ENCODE data around the gene CHRNA5.
"Not testable (repeated sequence)": the region's sequence is repeated elsewhere in the genome, so short reads cannot be mapped to it uniquely, and the experiment has no call there.

The CHRNA5 gene

DNA sequence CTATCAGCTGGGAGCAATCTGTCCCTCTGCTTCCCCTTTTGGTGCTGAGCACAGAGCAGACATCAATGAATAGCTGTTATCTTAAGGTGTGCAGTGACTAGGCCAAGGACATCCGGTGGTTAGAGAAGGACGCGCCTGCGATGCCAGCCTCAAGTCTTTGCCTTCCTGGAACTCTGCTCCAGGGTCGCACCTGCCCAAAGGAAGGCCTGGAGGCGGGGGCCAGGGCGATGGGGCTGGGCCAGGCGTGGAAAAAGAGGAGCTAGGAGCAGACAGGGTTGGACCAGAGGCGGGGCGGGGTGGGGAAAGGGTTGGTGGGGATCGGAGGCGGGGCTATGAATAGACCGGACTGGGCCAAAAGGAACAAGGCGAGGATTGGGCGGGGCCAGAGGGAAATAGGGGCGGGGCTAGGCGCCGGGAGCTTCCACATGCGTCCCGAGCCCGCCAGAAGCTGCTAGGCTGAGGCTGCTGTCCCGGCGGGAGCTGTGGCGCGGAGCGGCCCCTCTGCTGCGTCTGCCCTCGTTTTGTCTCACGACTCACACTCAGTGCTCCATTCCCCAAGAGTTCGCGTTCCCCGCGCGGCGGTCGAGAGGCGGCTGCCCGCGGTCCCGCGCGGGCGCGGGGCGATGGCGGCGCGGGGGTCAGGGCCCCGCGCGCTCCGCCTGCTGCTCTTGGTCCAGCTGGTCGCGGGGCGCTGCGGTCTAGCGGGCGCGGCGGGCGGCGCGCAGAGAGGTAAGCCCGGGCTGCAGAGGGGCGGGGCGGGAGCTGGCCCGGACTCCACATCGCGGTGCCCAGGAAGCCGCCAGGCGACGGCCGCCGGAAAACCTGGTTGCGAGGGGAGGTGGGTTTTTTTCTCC lies at the start of gene CHRNA5:
Gene CHRNA5 (plus strand): TSS at position 424 of the 854 bp plus-strand sequence. CDS start 200 bp downstream, at position 624.
- peak; percentile 82 for DNase-seq (ENCODE audit: low spot score)

DNA sequence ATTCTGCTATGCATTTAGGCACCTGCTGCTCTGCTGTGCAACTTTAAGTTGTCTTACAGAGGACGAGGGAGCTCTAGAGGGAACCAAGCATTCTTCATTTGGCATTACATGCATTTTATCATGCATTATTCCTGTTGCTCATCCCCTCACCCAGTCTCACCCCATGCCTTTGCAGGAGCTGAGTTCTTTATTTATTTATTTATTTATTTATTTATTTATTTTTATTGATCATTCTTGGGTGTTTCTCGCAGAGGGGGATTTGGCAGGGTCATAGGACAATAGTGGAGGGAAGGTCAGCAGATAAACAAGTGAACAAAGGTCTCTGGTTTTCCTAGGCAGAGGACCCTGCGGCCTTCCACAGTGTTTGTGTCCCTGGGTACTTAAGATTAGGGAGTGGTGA lies 45.3 kb upstream of the CHRNA5 start:
- not testable (repeated sequence) for DNase-seq (ENCODE audit: low spot score)

DNA sequence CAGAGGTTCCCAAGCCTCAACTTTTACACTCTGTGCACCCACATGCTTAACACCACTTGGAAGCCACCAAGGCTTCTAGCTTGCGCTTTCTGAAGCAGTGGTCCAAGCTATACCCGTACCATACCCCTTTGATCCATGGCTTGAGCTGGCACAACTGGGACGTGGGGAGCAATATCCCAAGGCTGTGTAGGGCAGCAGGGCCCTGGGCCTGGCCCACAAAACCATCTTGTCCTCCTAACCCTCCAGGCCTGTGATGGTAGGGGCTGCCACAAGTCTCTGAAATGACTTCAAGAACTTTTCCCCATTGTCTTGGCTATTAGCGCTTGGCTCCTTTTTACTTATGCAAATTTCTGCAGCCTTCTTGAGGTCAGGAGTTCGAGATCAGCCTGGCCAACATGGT lies 41.1 kb upstream of the CHRNA5 start:
- DNase-seq (ENCODE audit: low spot score): no peak

DNA sequence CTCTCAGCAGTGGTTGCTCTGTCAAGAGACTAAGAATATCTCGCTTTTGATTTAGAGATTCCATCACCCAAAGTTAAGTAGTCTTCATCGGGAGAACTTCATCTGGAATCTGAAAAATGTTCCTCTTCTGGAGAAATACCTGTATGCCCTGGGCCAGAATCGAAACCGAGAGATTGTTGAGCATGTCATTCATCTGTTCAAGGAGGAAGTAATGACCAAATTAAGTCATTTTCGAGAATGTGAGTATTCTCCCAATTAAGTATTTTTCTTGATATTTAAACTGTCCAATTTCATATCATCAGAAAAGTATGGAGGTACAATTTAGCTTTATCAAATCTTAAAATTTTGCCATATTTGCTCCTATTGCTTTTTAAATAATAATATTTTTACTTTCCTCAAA lies 38.0 kb upstream of the CHRNA5 start:
- no peak for DNase-seq (ENCODE audit: low spot score)

DNA sequence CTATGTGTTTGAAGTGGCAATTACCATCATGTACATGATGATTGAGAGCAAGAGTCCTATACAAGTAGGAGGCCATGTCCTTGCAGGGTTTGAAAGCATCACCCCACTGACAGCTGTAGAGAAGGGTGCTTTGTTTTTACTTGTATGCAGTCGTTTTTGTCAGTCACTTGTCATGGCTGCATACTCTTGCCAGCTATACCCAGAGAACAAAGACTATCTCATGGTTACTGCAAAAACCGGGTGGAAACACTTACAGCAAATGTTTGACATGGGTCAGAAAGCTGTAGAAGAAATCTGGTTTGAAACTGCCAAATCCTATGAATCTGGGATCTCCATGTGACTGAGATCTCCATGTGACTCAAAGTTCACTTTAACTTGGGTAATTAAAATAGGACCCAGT lies 32.0 kb upstream of the CHRNA5 start:
- no peak for DNase-seq (ENCODE audit: low spot score)

DNA sequence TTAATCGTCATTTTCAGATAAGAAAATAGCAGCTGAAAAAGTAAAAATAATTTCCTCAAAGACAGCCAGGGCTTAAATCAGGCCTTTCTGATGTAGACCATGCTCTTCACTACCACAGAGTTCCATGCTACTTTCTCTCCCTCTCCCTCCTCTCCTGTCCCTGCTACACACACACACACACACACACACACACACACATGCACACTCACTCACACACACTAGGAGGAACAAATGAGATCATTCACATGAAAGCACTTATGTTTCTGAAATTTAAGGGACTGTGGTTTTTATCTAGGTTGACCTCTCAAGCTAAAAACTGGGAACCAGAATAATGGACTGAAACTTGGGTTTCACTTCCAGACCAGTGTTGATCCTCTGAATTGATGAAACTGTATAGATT lies 29.2 kb upstream of the CHRNA5 start:
- no peak for DNase-seq (ENCODE audit: low spot score)

DNA sequence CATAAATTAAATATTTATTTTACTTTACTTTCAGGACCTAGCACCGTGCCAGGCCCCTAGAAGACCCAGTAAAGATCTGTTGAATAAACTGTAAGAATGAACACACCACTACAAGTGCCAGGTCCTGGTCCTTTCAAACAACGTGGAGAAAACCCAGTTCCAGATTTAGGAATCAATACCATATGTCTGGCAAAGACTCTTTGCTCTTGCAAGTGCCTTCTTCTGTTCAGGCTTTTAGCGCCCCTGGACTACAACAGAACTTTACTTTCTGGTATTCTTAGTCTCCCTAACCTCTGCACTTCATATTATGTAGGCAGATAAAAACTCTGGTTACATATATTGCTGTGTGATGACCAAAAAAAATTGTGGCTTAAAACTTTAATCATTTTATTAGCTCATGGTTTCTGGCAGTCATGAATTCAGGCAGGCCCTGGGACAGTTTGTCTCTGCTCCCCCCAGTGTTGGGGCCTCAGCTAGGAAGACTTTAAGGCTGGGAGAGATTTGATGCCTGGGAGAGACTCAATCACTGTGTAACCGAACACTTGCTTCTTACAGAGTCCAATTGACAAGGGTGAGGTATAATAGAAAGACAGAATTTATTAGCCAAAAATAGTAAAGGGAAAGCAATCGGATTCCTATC lies 27.9 kb upstream of the CHRNA5 start:
- DNase-seq (ENCODE audit: low spot score): no peak

DNA sequence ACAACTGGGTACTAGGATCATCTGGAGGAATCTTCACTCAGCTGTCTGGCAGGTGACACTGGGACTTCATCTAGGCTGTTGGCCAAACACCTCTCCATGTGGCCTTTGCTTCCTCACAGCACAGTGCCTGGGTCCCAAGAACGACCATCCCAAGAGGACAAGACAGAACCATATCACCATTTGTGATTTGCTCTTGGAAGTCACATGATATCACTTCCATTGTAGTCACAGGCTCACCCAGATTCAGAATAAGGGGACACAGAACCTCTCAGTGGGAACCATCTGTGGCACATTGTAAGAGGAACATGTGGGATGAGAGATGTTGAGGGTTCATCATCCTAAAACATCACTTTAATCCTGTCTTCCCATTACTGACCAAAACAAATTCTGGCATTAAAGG lies 27.0 kb upstream of the CHRNA5 start:
- DNase-seq (ENCODE audit: low spot score): no peak

DNA sequence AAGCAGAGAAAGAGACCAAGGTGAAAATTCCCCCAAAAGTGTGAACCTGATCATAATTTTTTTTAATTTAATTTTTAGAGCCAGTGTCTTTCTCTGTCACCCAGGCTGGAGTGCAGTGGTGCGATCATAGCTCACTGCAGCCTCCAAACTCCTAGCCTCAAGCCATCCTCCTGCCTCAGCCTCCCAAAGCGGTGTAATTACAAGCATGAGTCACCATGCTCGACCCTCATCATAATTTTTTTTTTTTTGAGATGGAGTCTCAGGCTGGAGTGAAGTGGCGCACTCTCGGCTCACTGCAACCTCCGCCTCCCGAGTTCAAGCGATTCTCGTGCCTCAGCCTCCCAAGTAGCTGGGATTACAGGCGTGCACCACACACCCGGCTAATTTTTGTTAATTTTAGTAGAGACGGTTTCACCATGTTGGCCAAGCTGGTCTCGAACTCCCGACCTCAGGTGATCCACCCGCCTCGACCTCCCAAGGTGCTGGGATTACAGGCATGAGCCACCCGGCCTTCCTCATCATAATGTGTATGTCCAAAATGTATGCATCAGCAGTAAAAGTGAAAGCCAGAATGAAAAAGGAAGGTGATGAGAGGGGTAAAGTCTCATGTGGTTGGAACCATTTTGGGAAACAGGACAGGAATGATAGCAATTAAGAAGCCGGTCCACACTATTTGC lies 25.7 kb upstream of the CHRNA5 start:
- not testable (repeated sequence) for DNase-seq (ENCODE audit: low spot score)

DNA sequence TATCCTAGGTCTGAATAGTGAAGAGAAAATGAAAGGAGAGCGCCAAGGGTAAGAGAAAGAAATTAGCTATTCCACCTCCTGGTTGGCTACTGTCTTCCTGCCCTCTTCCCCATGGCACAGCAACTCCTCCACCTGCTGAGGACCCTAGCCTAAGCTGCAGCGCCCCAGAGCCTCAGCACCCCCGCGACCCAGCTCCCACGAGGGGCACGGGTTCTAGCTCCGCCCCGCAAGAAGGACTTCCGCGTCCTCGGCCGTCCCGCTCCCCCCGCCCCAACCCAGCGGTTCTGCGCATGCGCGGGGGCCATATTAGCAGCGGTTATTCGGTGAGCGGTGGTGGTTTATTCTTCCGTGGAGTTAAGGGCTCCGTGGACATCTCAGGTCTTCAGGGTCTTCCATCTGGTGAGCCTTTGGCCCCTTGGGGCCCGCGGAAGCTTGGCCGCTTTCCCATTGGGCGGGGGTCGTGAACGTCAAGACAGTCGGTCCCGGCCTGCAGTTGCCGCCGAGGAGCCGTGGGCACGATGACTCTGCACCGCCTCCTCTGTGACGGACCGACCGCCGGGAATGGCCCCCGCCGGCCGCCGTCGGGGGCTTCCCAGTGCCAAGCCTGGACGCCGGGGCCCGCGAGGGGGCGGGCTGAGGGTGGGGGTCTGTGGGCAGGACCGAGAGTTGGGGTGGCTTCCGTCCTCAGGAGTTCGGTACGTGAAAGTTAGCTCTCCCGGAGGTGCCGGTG lies 25.0 kb upstream of the CHRNA5 start, which contains the start of gene PSMA4:
Gene PSMA4 (plus strand): TSS at position 304 of the 730 bp plus-strand sequence. CDS start 1,484 bp downstream, outside the sequence.
- DNase-seq (ENCODE audit: low spot score): peak; percentile 96

DNA sequence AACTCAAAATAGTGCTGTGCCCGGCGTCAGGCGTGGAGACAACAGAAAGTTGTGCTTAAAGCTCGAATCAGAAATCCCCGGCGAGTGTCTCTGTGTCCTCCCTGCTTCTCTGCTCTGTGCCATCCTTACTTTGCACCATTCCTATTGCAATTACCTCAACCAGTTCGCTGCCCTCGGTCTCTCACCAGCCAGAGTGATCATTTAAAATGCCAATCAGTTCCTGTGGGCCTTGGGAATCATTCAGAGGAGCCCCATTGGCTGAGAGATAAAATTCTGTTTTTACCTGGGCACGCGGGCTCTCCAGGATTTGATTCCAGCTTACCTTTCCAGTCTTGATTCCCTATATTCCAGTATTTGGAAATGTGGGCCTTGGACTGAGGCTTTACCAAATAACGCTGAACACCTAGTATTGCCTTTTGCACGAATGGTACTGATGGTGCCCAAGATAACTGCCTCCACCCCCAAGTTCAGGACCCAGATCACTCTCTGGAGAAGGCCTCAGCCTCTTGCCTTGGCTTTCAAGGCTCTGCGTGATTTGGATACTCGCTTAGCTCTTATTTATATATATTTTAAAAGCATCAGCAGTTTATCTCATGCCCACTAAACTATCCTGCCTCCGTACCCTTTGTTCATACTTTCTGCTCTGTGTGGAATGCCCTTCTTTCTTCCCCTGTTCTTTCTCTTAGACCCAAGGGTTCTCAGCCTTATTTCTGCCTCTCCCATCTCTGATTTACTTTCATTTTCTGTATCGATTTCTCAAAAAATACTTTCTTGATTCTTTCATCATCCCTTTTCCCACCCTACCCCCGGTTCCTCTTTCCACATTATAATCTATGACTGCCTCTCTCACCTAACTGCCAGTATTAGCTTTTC lies 24.2 kb upstream of the CHRNA5 start:
- DNase-seq (ENCODE audit: low spot score): peak; percentile 13

DNA sequence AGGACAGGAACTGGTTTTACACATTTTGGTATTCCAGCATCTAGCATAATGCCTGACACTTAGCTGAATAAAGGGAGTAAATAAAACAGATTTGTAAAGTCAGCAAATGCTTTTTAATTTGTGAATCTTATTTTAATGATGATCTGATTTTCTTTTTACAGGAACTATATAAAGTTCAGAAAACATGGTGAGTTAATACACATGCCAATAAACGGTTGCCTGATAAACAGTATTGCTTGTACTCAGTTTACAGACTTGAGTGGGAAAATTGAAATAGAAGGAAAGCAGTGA lies 23.6 kb upstream of the CHRNA5 start:
- no peak for DNase-seq (ENCODE audit: low spot score)

DNA sequence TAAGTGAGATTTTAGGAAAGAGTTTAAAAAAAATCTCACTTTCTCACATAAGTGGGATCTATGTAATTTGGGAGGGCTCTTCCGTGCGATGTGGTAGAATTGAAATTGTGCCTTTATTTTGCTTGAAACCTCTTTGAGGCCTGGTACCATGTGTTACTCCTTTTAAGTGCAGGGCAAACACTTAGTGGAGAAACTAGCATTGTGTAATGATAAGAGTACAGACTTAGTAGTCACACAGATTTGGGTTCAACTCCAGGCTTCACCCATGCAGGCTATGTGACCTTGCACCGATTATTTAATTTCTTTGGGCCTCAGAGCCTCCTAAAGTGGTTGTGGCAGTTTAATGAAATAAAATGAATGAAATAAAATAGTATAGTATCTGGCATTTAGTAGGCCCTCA lies 22.7 kb upstream of the CHRNA5 start:
- no peak for DNase-seq (ENCODE audit: low spot score)

DNA sequence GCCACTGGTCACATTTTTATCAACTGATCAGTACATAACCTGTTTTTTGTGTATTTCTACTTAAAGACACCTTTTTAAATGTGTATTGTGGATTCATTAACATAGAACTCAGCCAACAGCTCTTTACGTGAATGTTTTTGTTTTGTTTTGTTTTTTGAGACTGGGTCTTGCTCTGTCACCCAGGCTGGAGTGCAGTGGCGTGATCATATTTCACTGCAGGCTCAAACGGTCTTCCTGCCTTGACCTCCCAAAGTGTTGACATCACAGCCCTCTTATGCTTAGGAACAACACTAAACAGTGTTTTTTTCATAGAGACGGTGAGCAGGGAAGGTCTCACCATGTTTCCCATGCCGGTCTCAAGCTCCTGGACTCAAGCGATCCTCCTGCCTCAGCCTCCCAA lies 15.1 kb upstream of the CHRNA5 start:
- no peak for DNase-seq (ENCODE audit: low spot score)

DNA sequence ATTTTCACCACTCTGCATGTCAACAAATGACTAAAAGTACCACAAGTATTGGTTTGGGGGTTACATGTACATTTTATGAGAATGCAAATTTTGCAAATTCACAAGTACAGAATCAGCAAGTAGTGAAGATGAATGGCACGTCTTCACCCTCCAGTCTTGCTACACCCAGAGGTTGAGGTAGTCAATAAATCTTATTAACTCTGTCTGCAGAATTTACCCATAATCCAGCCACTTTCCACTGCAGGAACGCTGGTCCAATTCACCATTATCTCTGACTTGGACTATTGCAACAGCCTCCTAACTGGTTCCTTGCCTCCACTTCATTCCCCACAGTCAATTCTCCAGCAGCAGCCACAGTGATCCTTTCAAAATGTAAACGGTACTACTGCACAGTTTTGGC lies 14.5 kb upstream of the CHRNA5 start:
- no peak for DNase-seq (ENCODE audit: low spot score)

DNA sequence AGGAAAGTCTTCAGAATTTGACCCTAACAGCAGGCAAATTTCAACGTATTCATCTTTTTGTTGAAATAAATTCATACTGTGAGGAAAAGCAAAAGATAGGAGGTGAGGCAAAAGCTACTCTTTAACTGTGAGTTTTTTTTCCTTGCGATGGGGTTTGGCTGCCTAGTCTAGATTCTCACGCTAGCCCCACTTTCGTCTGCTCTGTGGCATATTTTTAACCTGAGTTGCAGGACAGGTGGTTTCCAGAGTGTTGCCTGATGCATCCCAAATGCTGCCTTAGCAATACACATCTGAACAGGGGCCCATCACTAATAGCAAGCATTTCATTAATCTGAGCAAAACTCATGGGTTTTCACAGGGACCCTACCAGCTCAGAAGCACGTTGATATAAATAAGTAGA lies 13.4 kb upstream of the CHRNA5 start:
- DNase-seq (ENCODE audit: low spot score): no peak

DNA sequence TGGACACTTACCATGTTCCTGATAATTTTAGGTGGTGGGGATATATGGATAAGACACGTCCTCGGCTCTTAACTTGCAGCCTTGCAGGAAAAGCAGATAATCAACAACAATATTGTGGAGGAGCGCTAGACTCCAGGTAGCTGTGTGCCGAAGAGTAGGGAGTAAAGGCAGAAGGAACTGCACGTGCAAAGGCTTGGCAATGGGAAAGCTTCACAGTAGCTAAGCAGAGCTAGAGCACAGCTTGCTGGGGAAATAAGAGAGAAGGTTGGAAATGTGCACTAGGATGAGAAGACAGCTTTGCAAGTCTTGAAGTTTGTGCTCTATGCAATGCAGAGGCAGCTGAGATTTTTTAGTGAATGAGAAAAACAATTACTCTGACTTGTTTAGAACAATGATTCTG lies 12.7 kb upstream of the CHRNA5 start:
- DNase-seq (ENCODE audit: low spot score): no peak

DNA sequence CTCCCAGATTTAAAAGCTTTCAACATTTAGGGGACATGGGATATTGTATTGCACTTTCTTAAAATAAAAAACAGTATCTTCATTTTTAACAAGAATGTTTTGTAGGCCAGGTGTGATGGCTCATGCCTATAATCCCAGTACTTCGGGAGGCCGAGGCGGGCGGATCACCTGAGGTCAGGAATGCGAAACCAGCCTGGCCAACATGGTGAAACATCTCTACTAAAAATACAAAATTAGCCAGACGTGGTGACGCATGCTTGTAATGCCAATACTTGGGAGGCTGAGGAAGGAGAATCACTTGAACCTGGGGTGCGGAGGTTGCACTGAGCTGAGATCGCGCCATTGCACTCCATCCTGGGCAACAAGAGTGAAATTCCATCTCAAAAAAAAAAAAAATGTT lies 5.1 kb upstream of the CHRNA5 start:
- DNase-seq (ENCODE audit: low spot score): not testable (repeated sequence)

DNA sequence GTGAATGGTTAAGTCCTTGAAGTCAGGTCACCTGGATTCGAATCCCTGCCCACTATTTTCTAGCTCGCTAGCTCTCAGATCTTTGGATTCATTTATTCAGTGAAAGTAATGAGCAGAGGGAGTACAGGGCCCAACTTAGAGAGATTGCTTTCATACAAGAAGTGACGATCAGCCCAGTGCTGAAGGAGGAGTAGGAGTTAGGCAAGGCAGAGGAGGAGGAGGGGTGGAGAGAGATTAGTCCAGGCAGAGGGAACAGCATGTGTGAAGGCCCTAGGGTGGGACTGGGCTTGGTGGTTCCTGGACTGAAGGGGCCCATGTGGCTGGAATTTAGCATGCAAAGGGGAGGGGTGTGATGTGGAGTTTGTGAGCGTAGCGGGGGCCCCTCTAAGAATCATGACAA lies 3.8 kb upstream of the CHRNA5 start:
- no peak for DNase-seq (ENCODE audit: low spot score)

DNA sequence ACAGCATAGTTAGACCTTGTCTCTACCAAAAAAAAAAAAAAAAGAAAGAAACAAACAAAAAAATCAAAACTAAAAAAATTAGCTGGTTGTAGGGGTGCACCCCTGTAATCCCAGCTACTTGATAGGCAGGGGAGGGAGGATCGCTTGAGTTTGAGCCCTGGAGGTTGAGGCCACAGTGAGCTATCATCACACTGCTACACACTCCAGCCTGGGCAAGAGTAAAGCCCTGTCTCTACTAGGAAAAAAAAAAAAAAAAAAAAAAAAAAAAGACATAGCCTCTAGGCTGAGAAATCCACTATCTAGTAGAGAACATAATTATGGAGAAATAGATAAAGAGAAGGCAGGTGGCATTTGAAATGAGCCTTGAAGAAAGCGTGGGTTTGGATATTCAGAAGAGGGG lies 2.2 kb upstream of the CHRNA5 start:
- no peak for DNase-seq (ENCODE audit: low spot score)

DNA sequence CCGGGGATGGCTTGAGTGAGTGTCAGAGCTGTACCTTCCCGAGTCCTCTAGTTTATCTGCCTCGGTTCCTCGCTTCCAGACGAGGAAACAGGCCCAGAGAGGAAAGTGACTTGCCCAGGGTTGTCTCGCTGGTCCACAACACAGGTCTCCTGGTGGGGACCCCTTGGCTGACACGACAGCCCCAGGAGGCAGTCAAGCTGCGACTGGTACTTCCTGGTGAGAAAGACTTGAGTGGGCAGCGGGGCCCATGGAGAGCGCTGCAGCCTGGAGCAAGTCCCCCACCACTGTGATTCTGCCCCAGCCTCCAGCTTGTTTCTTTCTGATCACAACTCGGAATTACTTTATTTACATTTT lies 600 bp upstream of the CHRNA5 start:
- DNase-seq (ENCODE audit: low spot score): no peak
